GM21825 (cell line): ENCODE measurements around the gene PITX1.
"Not testable (repeated sequence)": the region's sequence is repeated elsewhere in the genome, so short reads cannot be mapped to it uniquely, and the experiment has no call there.

ENCODE experiments used
- ATAC-seq: cut with Tn5 transposase; IDR thresholded peaks from one replicate; pipeline ENCODE4 v1.9.1; 2021; ENCODE audit warnings: mild to moderate bottlenecking, moderate library complexity; ENCODE audit not compliant: unreplicated experiment

The PITX1 gene

GRCh38 chr5:135033901-135034235 lies at the start of gene PITX1:
PITX1 (minus strand) TSS chr5:135034228; CDS start chr5:135033881, 347 bp downstream.
- no peak for ATAC-seq

- not testable (repeated sequence) for ATAC-seq
Observed at GRCh38 chr5:135083334-135083733, 49.3 kb upstream of the PITX1 start.

- ATAC-seq: no peak
Observed at GRCh38 chr5:135081240-135081639, 47.2 kb upstream of the PITX1 start.

DNA sequence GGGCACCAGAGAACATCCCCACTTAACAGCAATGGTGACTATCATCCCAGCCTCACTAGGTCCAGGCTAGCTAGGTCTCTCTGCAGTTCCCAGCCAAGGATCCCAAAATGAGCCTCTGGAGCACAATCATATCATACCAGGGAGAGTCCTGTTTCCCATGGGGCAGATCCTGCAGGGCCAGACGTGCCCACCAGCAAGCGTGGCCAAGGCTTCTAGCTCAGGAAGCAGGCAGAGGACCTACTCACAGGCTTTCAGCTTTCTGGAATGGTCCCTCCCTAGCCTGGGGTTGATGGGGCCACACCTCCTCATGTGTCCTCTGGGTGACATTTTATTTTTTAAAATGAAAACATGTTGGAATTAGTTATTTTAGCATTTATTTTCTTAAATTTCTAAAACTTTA lies 45.7 kb upstream of the PITX1 start:
- no peak for ATAC-seq

DNA sequence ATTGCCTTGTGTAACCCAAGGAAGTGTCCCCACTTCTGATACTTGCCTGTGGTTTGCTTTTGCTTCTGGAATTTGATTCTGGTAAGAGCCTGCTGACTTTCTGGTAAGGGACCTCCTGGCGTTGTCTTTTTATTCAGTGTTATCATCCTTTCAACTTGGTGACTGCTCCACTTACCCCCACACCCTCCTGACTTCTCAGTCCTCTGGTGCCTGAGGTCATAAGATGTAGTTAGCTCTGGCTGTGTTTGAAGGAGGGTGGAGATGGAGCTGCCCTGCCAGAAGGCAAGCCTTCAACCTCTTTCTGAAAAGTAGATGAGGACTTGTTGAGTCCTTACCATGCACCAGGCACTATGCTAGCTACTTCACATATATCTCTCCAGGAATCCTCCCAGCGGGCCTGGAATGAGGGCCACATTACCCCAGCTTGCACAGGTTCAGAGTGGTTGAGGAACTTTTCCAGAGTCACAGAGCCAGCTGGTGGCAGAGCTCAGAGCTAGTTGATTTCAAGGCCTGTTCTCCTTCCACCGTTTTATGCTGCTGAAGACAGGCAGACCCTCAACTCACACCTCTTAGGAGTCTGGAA lies 45.2 kb upstream of the PITX1 start:
- no peak for ATAC-seq

DNA sequence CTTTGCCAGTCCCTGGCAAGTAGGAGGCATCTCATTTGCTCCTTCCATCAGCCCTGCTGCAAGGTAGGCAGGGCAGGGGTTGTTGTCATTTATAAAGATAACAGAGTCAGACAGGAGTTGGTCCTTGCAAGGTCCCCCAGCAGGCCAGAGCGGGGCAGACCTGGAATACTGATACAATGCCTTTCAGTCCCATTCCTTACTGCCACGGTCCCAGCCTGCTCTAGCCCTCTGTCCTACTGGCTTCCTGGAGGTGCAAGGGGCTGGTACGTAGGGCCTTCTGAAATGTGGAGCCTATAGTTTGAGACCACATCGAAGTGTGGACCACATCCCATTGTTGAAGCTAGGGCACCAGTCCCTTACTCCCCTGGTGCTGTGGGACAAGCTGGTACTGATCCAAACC lies 42.8 kb upstream of the PITX1 start:
- ATAC-seq: no peak

GRCh38 chr5:135076051-135076491 lies 42.0 kb upstream of the PITX1 start:
- no peak for ATAC-seq

DNA sequence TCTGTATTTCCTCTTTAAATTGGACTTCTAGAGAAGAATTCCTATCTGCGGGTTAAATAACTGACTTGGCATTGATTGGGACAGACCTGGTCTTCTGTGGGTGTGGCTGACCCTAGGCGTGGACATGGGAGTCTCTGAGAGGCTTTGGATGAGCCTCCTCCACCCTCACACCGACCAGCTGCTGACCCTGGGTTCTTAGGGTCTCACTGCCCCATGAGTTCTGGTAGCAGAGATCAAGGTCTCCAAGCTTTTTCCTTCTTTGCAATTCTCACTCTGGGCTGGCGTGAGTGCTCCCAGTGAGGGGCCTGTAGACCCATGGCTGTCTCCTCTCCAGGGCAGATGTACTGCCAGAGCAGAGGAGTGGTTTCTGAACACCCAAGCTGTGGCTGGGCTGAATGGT lies 41.6 kb upstream of the PITX1 start:
- no peak for ATAC-seq

GRCh38 chr5:135073761-135074345 lies 39.8 kb upstream of the PITX1 start:
- no peak for ATAC-seq

GRCh38 chr5:135072387-135073281 lies 38.6 kb upstream of the PITX1 start:
- ATAC-seq: no peak

GRCh38 chr5:135071311-135071710 lies 37.3 kb upstream of the PITX1 start:
- no peak for ATAC-seq

GRCh38 chr5:135069895-135070657 lies 36.0 kb upstream of the PITX1 start:
- no peak for ATAC-seq

DNA sequence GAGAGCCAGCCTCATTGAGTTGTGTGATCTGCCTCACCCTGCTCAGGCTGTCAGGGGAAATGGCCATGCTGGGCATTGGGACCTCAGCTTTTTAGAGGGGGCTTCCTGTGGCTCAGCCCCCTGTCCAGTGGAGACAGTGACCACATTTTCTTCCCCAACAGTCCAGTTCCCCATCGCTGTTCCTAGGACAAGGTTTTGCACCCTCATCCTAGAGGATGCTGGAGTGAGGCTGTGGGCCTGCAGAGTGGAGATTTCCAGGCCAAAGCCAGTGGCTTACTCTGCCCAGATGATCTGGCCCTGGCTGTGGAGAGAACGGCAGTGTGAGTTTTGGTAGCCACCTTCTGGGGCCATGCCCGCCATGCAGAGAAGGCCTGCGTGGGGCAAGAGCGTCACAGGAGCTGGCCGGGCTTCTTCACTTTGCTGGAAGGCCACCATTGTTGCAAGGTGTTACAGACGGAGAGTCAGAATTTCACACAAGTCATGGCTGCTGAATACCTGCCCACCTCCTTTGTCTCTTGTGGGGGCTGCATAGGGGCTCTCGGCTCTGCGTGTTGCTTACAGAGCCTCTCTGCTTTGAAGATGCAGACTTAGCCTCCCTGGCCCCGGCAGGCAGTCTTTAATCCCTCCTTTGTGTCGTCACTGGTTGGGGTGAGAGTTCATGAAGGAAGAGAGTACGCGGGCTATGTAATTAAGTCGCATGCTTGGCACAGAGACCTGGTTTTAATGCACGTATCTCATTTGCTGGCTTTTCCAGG lies 35.2 kb upstream of the PITX1 start:
- ATAC-seq: no peak

GRCh38 chr5:135067587-135067986 lies 33.6 kb upstream of the PITX1 start:
- no peak for ATAC-seq

DNA sequence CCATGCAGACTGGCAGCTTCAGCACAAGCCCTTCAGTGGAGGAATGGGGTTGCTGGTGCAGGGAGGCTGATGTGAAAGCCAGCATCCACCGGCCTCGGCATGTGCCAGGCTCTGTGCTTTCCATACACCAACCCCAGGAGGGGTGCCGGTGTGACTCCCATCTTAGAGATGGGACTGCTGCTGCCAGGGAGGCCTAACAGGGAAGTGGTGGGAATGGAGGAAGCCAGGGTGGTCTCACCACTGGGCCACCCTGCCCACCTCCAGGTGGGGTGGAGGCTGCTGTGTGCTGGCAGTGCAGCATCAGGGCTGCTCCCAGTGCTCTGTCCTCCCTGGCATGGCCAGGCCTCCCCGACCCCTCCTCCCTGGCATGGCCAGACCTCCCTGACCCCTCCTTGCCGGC lies 32.8 kb upstream of the PITX1 start:
- no peak for ATAC-seq

- no peak for ATAC-seq
Observed at GRCh38 chr5:135065306-135066265, 31.6 kb upstream of the PITX1 start.

DNA sequence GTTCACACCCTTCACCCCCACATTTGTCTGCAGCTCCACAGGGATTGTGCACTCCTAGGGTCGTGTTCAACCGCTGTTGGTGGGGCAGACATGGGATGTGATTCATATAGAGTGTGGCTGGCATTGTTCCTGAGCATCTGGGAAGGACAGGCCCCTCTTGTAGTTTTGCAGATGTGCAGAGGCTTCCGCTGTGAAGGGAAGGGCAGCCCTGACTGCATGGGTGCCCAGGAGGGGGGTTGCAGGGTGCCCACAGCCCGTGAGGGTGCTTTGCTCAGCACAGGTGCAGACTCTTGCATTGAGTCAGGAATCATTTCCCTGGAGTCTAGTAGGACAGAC lies 30.2 kb upstream of the PITX1 start:
- no peak for ATAC-seq

DNA sequence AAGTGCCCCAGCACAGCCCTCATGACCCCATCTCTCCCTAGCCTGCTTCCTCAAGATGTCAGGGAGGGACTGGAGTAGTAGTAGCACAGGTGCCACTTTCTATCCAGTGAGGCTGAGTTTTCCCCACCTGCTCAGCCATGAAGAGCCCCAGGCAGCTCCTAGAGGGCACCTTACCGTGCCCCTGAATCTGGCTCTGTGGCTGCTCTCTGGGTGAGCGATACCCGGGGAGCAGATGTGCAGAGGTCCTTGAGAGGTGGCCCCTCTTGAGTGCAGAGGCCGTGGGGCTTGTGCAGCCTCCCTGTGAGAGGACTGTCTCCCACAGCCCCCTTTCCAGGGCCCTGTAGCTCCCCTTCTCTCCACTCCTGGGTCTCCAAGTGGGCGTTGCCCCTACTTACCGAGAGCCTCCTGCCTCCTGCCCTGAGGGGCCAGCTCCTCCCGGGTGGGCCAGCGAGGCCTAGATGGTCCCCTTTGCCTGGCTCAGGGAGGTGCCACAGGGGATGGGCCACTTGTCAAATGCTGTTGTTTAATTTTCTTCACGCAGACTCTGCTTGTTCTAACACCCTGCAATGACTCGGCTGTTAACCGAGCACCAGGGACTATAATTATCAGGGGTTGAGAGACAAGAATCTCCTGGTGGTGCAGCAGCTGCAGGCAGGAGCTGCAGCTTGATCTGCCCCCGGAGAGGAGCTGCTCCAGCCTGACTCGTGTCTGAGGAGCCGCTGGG lies 29.6 kb upstream of the PITX1 start:
- no peak for ATAC-seq

- no peak for ATAC-seq
Observed at GRCh38 chr5:135063056-135063445, 29.0 kb upstream of the PITX1 start.
